GM11168 (cell line): ENCODE measurements around the gene GABBR2.

Experiments
- in situ Hi-C: fragments of 300-500 bp; cut with MboI; formaldehyde crosslinking; loops from one replicate; pipeline ENCODE4 v1.12.0; 2022; ENCODE audit warnings: low sequenced_read_pairs; ENCODE audit not compliant: unreplicated experiment

GABBR2 gene

DNA sequence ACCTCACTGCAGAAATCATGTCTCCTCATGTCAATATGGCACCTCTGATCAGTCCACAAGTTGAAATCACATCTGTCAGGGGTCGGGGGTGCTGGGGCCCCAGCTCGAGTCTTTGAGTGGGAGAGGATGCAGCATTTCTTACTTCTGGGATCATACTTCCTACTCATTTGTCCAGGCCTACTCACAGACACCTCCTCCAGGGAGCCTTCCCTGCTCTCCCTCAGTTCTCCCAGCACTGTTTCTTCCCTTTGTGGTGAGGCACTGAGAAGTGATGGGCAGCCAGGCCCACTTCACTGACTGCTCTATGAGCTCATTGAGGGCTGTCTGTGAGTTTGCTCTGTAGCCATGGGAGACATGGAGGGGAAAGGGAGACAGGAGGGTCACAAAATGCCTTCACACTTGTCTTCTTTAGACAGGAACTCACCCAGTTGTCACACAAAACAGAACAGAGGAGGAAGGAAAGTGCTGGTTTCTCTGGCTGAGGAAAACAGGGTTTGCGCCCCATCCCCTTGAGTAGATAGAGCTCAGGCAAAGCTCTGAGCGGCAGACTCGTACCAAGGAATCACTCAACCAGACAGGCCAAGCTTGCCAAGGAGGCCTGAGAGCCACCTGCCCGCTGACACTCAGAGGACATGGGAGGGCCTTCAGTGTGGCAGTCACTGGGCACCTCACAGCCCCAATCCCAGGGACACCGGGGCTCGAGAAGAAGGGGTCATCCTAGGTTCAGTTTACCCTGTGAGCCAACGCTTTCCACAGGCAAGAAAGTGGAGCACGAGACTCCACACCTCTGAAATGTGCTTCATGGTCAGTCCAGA, 152.9 kb downstream of the GABBR2 start:
- in situ Hi-C loops: no loop called here

DNA sequence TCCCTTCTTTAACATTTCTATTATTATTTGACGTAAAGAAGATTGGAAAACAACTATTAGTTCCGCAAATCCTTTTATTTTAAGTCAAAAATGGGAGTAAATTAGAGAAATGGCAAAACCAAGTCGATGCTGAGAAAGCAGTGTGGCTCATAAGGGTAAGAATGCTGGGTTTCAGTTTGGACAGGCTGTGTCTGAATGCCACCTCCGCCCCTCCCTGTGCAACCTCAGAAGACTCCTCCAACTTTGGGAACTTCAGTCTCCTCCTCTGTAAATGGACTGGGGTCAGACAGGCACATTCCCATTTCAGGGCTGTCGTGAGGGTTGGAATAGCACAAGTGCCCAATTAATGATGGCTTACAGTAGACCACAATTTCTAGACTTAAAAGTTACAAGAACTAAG, 154.0 kb downstream of the GABBR2 start:
- in situ Hi-C loops: no loop called here

DNA sequence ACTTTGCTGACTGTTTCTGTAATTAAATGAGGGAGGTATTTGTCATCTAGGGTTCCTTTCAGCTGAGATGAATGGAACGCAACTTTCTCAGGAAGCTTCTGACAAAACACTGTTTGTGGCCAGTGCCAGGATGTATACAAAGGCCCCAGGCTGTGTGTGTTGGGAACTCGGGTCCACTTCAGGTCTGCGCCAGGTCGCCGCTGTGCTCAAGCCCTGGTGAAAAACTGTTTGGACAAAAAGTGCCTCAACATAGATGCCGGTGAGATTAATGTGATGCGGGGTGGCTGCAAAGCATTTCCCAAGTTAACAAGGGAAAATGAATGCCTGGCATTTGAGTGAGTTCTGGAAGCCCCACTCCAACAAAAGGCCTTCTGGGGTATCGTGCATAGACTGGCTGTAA, 156.4 kb downstream of the GABBR2 start:
- in situ Hi-C loops: no loop called here

DNA sequence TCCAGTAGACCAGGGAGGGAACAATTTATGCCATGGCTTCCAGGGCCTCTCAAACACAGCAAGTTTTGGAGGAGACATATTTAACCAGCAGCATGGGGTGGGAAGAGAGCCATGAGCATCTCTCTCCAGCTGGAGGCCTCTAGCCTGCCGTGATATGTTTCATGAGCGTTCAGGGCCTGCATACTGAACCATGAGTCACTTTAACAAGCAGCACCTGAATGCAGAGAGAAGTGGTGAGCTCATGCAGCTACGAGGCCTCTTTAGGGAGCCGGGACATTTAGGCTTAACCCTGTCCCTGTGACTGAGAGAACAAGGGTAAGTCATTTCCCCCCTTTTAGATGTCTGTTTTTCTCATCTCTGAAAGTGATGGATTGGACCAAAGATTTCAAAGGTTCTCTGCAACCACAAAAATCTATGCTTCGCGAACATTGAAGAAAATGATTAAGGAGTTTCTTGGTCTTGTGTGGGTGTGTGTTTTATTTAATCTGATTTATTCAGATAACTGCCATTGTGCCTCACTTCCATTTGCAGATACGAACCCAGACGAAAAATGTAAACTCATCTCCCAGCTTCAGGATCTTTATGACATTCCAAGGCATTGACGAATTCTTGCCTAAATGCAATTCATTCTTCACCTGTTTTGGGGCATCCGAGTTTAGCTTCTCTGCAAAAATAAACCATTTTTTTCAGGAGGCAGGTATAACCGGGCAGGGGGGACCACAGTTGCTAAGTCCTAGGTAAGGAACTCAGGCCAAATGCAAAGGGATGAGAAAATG, 157.0 kb downstream of the GABBR2 start:
- in situ Hi-C loops: no loop called here

DNA sequence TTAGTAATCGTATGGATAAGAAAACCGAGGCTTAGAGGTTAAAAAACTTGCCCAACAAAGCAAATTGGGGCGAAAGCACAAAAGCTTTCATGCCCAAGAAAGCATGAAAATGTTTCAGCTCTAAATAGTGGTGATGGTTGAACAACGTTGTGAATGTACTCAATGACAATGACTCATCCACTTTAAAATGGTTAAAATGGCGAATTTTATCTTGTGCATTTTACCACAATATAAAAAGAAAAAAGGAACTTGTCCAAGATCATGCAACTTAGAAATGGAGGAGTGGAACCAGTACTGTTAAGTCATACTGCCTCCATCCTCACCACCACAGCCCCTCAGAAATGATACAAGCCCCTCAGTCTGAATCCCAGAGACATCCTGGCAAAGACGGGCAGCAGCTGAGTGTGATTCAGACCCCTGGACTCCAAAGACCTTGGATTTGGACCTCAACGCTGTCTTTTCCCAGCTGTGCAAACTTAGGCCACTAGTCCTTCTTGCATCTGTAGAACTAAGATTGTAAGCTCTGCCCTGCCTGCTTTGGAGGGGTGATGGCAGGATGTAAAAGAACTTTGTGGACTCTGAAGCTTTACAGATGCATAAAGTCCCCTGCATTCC, 158.4 kb downstream of the GABBR2 start:
- in situ Hi-C loops: no loop called here

DNA sequence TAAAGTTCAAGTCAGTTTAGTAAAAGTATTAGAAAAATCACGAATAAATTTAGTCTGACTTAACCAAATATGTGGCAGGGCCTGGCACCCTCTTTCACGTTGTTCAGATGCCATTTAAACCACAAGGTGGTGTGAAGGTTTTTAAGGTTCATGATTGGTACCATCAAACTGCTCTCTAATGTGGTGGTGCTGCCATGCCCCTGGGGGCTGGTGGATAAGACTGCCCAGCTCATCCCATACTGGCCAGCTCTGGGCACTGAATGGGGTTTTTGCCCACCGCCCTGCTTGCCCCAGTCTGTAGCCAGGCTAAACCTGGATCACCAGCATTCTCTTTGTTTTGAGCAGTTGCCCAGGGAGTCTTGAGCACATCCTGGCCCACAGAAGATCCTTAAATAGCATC, 159.3 kb downstream of the GABBR2 start:
- in situ Hi-C loops: no loop called here

DNA sequence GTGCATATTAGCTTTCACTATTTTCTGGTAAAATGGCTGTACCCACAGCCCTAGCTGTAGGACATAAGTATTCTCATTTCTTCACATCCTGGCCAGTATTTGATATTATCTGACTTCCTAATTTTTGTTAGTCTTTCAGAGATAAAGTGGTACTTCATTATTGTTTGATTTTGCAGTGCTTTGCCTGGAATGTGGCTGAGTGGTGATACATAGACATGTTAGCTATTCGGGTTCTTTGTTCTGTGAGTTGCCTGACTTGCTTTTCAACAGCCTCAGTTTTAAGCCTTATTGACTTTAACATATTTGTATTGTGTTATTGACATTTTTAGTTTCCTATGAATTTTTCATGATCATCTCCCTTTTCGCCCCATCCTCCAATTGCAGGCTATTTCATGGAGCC, 161.1 kb downstream of the GABBR2 start:
- in situ Hi-C loops: no loop called here

DNA sequence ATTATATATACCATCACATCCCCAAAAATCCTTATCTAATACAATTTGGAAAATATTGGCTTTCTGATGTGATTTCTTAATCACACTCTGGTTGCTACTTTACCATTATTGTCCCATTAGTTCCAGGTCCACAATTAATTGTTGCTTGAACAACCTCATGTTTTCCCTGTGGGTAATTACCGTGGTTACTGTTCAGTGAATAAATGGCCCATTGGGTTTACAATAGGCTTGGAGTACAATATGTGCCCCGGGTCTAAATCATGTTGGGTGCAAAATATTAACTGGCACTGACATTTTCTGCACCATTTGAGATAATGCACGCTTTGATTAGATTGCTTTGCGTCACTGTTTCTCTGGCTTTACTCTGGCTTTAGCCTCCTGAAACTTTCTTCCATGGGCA, 163.7 kb downstream of the GABBR2 start:
- in situ Hi-C loops: no loop called here

DNA sequence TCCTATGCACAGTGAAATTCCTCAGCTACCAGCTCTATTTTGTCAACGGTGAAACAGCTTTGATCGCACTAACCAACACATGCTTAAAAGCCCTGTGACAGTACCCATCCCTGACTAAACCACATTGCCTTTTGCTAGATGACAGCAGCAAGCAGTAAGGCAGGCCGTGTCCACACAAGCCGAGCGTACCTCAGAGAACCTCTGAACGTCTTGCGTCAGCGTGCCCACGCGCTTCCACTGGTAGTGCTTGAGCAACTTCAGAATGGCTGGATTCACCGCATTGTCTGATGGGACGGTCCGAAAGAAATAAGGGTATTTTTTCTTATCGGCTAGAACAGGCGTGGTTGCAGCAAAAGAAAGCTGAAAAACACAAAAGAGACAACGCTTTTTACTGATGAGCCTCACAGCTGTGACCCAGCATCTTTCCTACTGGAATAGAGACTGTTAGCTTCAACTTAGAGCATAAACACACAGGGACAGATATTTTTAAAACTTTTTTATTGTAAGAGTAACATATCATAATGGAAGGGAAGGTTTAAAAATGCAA, 167.0 kb downstream of the GABBR2 start:
- in situ Hi-C loops: no loop called here

DNA sequence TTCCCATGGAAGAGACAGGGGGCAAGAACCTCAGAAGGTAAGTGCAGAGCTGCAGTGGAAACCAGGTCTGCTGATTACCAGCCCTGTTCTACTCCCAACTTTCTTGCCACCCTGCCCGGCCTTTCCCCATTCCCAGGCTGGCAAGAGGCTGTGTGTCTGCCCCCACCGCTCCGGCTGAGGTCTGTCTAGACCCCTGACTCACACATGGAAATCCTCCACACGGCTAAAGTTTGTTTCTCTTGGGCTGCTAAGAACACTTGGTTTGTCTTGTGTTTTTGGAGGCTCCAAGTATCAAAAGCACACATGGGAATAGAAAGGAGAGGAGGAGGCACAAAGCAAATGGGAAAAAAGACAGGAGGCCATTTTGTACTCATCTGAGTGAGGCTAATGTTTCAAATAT, 168.3 kb downstream of the GABBR2 start:
- in situ Hi-C loops: no loop called here

DNA sequence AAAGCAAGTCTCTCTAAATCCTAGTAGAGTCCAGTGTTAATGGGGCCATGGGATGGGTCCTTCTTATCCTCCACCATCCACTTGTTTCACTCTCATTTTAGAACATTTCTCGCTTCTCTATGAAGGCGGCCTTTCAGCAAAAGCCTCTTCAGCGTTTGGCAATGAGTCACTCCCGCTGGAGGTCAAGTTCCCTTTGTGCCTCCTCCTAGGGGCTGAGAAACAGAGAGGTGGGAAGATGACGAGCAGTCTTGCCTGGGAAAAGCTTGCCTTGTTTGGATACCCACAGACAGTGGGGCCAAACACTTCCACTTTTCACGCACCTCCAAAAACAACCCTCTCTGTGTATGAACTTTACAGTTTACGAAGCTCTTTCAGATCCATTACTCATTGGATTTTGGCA, 168.8 kb downstream of the GABBR2 start:
- in situ Hi-C loops: no loop called here

DNA sequence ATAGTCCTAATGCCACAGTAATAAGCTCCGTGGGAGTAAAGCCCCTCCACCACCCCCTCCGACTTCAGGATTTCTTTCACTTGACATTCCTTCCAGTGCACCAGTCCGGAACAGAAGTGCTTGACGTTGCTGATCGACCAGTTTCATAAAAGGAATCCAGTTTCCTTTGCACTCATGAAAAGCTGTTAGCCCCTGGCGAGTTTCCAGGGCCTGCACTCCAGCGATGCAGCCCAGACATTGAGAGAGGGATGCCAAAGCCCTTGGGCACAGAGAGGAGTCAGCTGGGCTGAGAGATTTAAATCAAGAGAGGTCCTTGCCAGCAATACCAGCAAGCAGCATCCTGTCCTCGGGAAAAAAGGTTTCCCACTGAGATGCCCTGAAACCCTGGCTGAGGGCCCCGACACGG, 170.1 kb downstream of the GABBR2 start:
- in situ Hi-C loops: no loop called here

DNA sequence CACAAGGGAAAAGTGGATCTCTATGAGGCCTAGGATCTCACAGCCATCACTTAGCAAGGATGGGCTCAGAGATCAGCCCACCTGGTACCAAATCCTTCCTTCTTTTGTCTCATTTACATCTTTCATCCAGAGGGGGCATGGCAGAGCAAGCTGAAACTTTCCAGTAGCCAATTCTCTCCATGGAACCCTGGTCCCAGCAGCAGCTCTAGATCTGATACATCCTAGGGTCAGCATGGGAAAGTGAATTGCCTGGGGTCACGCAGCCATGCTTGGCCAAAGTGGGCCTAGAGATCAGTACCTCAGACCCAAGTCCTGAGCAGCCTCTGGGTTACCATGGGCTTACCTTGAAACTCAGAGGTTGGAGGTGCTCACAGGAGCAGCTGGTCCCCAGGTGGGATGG, 170.5 kb downstream of the GABBR2 start:
- in situ Hi-C loops: no loop called here

DNA sequence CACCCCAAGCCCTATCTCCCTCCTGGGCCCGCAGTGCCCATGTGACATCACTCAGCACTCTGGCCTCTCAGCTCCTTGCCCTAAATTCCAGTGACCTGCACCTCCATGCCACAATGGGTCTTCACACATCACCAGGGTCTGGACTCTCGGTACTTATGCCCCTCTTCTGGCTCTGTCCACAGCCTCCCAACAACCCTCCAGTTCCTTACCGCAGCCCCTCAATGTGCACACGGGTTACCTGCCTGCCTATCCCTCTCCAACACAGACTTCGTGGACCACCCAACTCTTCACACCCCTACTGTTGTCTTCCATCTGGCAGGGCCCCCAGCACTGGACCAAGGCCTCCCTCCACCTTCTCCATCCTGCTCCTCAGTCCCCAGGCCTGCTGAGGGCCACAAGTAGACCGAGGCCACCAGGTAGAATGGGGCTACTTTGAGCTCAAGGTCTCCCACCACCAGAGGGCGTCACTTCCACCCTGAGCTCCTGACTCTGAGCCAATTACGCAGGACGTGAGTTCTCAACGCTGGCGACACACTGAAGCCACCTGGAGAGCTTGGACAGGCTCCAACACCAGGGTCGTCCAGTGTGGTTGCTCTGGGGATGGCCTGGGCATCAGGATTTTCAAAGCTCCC, 172.1 kb downstream of the GABBR2 start:
- in situ Hi-C loops: no loop called here

DNA sequence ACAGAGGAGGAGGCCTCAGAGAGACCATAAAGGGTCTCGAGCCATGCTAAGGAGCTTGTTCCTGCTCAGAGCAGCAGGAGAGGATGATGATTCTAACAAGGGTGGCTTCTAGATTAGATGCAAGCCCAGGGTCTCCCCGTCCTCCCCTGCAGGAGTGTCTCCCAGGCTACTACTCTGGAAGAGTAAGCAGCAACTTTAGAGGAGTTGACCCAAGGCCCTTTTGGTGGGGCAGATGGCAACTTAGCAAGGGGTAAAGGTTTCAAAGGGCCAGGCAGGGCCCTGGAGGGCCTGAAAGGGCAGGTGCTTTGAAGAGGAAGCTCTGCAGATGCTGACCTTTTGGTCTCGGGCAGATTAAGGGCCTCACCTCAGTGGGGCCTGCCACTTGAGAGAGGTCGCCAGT, 174.9 kb downstream of the GABBR2 start:
- in situ Hi-C loops: no loop called here

DNA sequence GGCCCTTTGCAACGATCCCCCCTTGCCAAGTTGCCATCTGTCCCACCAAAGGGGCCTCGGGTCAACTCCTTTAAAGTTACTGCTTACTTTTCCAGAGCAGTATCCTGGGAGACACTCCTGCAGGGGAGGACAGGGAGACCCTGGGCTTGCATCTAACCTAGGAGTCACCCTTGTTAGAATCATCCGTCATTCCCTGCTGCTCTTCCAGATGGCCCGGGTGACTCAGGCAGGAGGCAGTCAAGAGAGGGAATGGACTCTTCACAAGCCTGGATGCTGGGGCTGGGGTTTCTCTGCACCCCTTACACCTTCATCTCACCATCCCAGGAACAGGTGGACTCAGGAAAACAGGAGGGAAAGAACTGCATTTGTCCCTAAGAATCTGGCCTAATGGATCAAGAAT, 175.6 kb downstream of the GABBR2 start:
- in situ Hi-C loops: no loop called here

DNA sequence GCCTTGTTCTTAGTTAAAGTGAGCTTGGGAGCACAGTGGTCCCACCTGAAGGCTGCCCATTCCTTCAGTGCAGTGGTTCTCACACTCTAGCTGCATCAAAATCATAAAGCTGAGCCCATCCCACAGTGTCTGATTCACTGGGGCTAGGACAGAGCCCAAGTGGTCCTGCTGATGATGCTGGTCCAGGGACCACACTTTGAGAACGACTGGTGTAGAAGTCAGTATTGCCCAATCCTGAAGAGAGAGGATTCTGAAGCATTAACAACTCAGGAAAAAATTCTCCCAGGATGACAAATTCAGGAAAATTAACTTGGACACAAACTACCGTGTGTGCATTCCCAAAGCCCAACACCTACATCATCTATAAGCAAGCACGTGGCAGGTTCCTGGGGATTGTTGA, 176.2 kb downstream of the GABBR2 start:
- in situ Hi-C loops: no loop called here

DNA sequence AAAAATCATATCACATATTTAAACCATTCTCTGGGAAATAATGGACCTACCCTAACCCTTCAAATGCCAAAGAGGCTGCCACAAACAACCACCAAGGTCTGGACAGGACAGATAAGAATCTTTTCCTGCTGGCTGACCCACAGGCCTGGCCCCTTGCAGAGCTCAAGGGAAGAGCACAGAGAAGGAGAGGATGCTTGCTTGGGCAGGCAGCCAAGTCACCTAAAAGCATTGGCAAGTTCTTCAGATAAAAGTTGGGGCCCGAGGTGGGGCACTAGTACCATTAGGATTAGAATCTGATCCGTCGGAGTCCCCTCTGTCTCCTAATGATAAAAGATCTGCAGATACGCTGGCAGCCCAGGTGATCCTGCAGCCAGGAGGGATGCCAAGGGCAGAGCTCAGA, 176.6 kb downstream of the GABBR2 start:
- in situ Hi-C loops: no loop called here

DNA sequence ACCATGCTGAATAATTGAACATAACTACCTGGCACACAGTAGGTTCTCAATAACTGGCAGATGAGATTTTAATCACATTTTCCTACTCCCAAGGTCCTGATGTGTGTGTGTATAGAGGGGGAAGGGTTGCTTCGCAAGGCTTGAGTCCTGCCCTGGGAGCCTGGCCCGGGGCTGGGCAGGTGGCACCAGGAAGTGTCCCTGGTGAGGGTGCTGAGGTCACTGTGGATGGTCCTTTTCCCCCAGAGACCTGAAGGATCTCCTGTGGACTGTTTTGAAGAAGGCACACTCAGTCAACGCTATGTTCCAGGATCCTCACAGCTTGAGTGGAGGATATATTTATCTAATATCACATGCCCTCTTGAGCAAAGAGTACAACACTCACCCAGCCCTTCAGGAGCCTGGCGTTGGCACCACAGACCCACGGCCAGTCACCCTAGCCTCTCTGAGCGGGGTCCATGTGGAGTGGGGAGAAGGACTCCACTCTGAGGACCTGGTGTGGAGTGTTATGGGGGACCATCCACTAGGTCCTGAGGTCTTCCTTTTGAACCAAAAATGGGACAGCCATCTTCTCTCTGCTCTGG, 177.8 kb downstream of the GABBR2 start:
- in situ Hi-C loops: no loop called here

DNA sequence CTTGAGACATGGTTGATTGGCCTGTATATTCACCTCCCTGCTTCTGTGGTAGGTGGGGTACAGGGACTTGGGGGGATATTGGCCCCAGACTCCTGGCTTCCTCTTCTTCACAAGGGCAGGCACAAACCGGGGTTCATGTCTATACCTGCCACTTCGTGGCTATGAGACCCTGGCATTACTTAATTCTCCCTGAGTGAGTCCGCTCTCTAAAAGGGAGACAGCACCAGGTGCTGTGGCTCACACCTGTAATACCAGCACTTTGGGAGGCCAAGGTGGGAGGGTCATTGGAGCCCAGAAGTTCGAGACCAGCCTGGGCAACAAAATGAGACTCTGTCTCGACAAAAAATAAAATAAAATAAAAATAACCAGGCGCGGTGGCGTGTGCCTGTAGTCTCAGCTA, 178.5 kb downstream of the GABBR2 start:
- in situ Hi-C loops: no loop called here
